Prostate gland (tissue), 2 donors: ENCODE measurements around the gene NMNAT3.

Source experiments
- CTCF ChIP-seq, 4 experiments: fragments of 200-600 bp in 2 of 4; fragments of 450-650 bp in 2 of 4; sonication (generic) in 2 of 4; IDR thresholded peaks; 1 replicate in 3 of 4; 2 replicates in 1 of 4; pipeline ENCODE4 v1.5.1; 2016 to 2019; ENCODE audit warnings: antibody characterized with exemption in 4 of 4, mild to moderate bottlenecking in 2 of 4, moderate library complexity in 2 of 4
- POLR2A ChIP-seq: fragments of 450-650 bp; IDR thresholded peaks from one replicate; pipeline ENCODE4 v1.6.1; 2016; ENCODE audit warnings: antibody characterized with exemption, mild to moderate bottlenecking
- POLR2AphosphoS5 ChIP-seq: sonication (generic); formaldehyde crosslinking; IDR thresholded peaks from one replicate; pipeline ENCODE4 v1.6.1; 2017; ENCODE audit warnings: antibody characterized with exemption

DNA sequence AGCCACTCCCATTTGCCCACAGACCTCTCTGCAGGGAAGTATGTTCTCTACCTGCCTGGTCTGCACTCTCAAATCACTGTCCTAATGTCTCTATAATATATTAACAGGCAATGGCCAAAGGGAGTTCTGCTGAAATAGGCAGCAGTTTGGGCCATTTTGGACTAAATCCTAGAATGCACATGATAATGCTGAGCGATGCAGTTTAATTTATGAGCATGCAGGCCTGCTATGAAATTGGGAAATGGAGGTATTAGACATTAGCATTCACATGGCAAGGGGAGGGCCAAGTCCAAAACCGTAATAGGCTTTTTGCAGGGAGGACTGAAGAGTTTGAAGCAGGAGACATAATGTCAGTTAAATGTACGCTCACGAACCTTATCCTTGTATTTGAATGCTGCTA, 31.3 kb downstream of the NMNAT3 start:
- TF ChIP-seq CTCF (IDR thresholded peaks at IDR 0.05), result no peak
- no peak for TF ChIP-seq POLR2A
- TF ChIP-seq POLR2AphosphoS5, result no peak
